ENCODE measurements around the gene TBC1D3B. TPM values are rescaled to one million over a fixed set of nuclear protein-coding genes. Genes with fewer than 3 reads are reported as not detected.
"Not testable (repeated sequence)": the region's sequence is repeated elsewhere in the genome, so short reads cannot be mapped to it uniquely, and the experiment has no call there.

The TBC1D3B gene
- total RNA-seq, 1 experiment from 2014 or later: 12.5 TPM

DNA sequence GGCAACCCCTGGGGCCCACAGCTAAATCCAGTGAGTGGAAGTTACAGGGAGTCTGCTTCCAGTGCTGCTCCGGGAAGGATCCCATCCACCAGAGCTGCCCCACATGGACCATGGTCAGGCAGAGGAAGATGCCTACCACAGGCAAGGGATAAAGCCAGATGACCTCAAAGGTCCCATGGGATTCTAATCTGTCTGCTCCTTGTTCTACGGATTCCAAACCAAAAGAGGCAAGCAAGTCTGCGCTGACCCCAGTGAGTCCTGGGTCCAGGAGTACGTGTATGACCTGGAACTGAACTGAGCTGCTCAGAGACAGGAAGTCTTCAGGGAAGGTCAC lies 35.8 kb upstream of the TBC1D3B start:
- H3K27me3 ChIP-seq (replicated peaks; ENCODE audit: control insufficient read depth, insufficient read depth, low read length): peaks cover 1% of the 10 kb centered on the region; the same call in 1 of the 2 replicates
- H3K27ac Mint-ChIP-seq (ENCODE audit: unreplicated experiment): no peak overlapping the region
- no peaks in the 10 kb centered on the region for H3K36me3 Mint-ChIP-seq (ENCODE audit: insufficient read depth, unreplicated experiment)
- TF ChIP-seq, protein P1, sequence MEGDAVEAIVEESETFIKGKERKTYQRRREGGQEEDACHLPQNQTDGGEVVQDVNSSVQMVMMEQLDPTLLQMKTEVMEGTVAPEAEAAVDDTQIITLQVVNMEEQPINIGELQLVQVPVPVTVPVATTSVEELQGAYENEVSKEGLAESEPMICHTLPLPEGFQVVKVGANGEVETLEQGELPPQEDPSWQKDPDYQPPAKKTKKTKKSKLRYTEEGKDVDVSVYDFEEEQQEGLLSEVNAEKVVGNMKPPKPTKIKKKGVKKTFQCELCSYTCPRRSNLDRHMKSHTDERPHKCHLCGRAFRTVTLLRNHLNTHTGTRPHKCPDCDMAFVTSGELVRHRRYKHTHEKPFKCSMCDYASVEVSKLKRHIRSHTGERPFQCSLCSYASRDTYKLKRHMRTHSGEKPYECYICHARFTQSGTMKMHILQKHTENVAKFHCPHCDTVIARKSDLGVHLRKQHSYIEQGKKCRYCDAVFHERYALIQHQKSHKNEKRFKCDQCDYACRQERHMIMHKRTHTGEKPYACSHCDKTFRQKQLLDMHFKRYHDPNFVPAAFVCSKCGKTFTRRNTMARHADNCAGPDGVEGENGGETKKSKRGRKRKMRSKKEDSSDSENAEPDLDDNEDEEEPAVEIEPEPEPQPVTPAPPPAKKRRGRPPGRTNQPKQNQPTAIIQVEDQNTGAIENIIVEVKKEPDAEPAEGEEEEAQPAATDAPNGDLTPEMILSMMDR (IDR thresholded peaks at IDR 0.05; ENCODE audit: insufficient read depth in 1 of 2, low read depth in 1 of 2, low read length in 1 of 2, severe bottlenecking in 1 of 2, unreplicated experiment in 1 of 2): no peak
- ChIA-PET POLR2A (no interaction called here), CTCF (no interaction called here)
- DNase-seq: no peak
- BruUV-seq (replicated peaks): no TSS peak
- H3K4me3 Mint-ChIP-seq (ENCODE audit: unreplicated experiment): no peak overlapping the region
- no peaks in the 10 kb centered on the region for H3K36me3 ChIP-seq (ENCODE audit: control insufficient read depth, insufficient read depth, low read length)
- no peaks in the 10 kb centered on the region for H3K4me1 ChIP-seq
- peaks cover 26% of the 10 kb centered on the region for H3K27me3 Mint-ChIP-seq (ENCODE audit: insufficient read depth, unreplicated experiment)
- intact Hi-C loops (cut with micrococcal nuclease; ENCODE audit: unreplicated experiment): no loop called here
- H3K4me3 ChIP-seq (ENCODE audit: low read depth, low read length): no peak overlapping the region
- no peaks in the 10 kb centered on the region for H3K4me1 Mint-ChIP-seq (ENCODE audit: low read depth, unreplicated experiment)
- no peaks in the 10 kb centered on the region for H3K9me3 Mint-ChIP-seq (ENCODE audit: unreplicated experiment)
- no peaks in the 10 kb centered on the region for H3K9me3 ChIP-seq

DNA sequence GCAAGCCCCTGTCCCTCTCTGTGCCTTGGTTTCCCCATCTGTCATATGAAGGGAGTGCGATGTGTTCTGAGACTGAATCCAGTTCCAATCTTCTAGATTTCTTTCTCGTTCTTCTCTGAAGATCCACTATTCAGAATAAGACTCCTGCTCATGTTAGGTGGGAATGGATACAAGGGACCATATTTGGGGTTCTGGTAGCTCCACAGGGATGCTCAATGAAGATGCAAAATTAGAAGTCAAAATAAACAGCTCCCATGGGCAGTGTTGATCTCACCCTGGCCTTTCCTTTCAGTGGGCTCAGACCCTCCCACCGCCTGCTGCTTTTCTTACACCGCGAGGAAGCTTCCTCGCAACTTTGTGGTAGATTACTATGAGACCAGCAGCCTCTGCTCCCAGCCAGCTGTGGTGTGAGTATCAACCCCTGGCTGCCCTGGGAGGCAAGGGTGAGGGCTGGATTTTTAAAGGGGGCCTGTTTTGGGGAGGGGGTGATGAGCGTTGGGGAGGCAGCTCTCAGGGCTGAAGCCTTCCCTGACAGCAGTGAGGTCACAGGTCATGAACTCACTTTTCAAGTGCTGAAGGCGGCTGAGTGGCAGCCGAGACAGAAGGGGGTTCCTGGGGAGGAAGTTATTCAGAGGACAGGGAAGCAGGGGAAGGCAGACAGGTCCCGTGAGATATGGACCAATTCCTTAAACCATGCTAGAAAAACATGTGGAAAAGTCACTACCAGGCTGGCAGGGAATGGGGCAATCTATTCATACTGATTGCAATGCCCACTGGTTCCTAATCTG lies 35.2 kb upstream of the TBC1D3B start:
- CTCF ChIA-PET: not testable (repeated sequence)

DNA sequence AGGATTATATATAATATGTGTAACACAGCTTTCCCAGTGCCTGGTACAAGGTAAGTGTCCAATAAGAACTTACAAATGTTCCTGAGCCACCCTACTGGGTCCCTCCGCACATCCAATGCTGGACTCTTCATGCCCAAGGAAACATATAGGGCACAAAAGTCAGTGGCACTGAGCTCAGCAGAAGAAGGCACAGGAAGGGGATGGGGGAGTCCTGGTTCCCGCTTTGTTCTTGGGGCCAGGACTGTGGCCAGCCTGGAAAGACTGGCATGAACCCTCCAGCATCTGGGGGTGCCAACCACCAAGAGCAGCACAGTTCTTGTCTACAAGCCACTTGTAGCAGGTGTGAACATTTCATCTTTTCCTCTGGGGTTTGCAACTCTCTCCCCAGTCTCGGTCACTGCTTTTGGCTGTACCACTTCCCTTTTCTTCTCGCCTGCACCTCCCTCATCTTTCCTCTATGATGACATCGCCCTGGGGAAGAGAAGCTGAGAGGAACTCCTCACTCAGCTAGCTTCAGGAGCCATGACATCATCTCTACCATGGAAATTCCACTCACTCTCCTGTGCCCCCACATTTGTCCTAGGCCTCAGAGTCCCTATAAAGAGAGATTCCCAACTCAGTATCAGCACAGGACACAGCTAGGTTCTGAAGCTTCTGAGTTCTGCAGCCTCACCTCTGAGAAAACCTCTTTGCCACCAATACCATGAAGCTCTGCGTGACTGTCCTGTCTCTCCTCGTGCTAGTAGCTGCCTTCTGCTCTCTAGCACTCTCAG lies 34.2 kb upstream of the TBC1D3B start, which contains the start of gene CCL4L2:
Gene CCL4L2, plus strand, starts transcription at position 625 of the 773 bp plus-strand sequence.
- intact Hi-C loops (cut with micrococcal nuclease; ENCODE audit: unreplicated experiment): not testable (repeated sequence)

More for the DNA sequence above, 35.2 kb upstream of the TBC1D3B start:
- H3K27ac Mint-ChIP-seq (ENCODE audit: unreplicated experiment); POLR2A ChIA-PET; H3K9me3 ChIP-seq; H3K36me3 Mint-ChIP-seq (ENCODE audit: insufficient read depth, unreplicated experiment); intact Hi-C loops (cut with micrococcal nuclease; ENCODE audit: unreplicated experiment); H3K4me3 Mint-ChIP-seq (ENCODE audit: unreplicated experiment); DNase-seq; H3K4me1 ChIP-seq; H3K4me1 Mint-ChIP-seq (ENCODE audit: low read depth, unreplicated experiment); BruUV-seq (replicated peaks); H3K36me3 ChIP-seq (ENCODE audit: control insufficient read depth, insufficient read depth, low read length); H3K27me3 ChIP-seq (replicated peaks; ENCODE audit: control insufficient read depth, insufficient read depth, low read length); H3K4me3 ChIP-seq (ENCODE audit: low read depth, low read length); H3K9me3 Mint-ChIP-seq (ENCODE audit: unreplicated experiment): not testable (repeated sequence)
- peaks cover 30% of the 10 kb centered on the region for H3K27me3 Mint-ChIP-seq (ENCODE audit: insufficient read depth, unreplicated experiment)

DNA sequence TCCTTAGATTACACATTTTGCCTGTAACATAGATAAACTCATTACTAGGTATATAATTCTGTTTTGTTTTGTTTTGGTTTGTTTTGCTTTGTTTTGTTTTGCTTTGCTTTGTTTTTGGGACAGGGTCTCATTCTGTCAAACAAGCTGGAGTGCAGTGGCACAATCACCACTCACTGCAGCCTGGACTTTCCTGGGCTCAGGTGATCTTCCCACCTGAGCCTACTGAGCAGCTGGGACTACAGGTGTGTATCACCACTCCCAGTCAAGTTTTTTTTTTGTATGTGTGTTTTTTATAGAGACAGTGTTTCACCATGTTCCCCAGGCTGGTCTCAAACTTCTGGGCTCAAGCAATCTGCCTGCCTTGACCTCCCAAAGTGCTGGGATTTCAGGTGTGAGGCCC lies 33.1 kb upstream of the TBC1D3B start:
- intact Hi-C loops (cut with micrococcal nuclease; ENCODE audit: unreplicated experiment): no loop called here
- H3K36me3 Mint-ChIP-seq (ENCODE audit: insufficient read depth, unreplicated experiment): no peaks in the 10 kb centered on the region
- Histone ChIP-seq H3K4me3 (ENCODE audit: low read depth, low read length) (no peak overlapping the region), H3K27me3 (replicated peaks; ENCODE audit: control insufficient read depth, insufficient read depth, low read length) (0 out of 2 replicates have a peak, but pooled peaks cover 1% of the 10 kb centered on the region), H3K36me3 (ENCODE audit: control insufficient read depth, insufficient read depth, low read length) (no peaks in the 10 kb centered on the region), H3K9me3 (no peaks in the 10 kb centered on the region), H3K4me1 (no peaks in the 10 kb centered on the region)
- TF ChIP-seq, protein P1 (IDR thresholded peaks at IDR 0.05; ENCODE audit: insufficient read depth in 1 of 2, low read depth in 1 of 2, low read length in 1 of 2, severe bottlenecking in 1 of 2, unreplicated experiment in 1 of 2): no peak
- no peak overlapping the region for H3K27ac Mint-ChIP-seq (ENCODE audit: unreplicated experiment)
- BruUV-seq (replicated peaks): no TSS peak
- ChIA-PET POLR2A (no interaction called here), CTCF (interaction anchor here (1.3 kb wide), 1 partner anchor 274 kb away, joined by 3 read pairs; no protein-coding TSS in a partner anchor)
- DNase-seq: no peak
- H3K4me3 Mint-ChIP-seq (ENCODE audit: unreplicated experiment): no peak overlapping the region
- peaks cover 32% of the 10 kb centered on the region for H3K27me3 Mint-ChIP-seq (ENCODE audit: insufficient read depth, unreplicated experiment)
- H3K9me3 Mint-ChIP-seq (ENCODE audit: unreplicated experiment): no peaks in the 10 kb centered on the region
- H3K4me1 Mint-ChIP-seq (ENCODE audit: low read depth, unreplicated experiment): no peaks in the 10 kb centered on the region

More for the DNA sequence above, 34.2 kb upstream of the TBC1D3B start, which contains the start of gene CCL4L2:
- H3K9me3 ChIP-seq; H3K36me3 Mint-ChIP-seq (ENCODE audit: insufficient read depth, unreplicated experiment); BruUV-seq (replicated peaks); H3K27me3 ChIP-seq (replicated peaks; ENCODE audit: control insufficient read depth, insufficient read depth, low read length); H3K4me3 ChIP-seq (ENCODE audit: low read depth, low read length); POLR2A ChIA-PET; H3K4me1 ChIP-seq; H3K27ac Mint-ChIP-seq (ENCODE audit: unreplicated experiment); H3K36me3 ChIP-seq (ENCODE audit: control insufficient read depth, insufficient read depth, low read length); H3K4me1 Mint-ChIP-seq (ENCODE audit: low read depth, unreplicated experiment); DNase-seq; H3K4me3 Mint-ChIP-seq (ENCODE audit: unreplicated experiment); H3K9me3 Mint-ChIP-seq (ENCODE audit: unreplicated experiment): not testable (repeated sequence)
- CTCF ChIA-PET: interaction anchor here (1.3 kb wide), 1 partner anchor 273 kb away, joined by 3 read pairs; no protein-coding TSS in a partner anchor
- peaks cover 34% of the 10 kb centered on the region for H3K27me3 Mint-ChIP-seq (ENCODE audit: insufficient read depth, unreplicated experiment)

DNA sequence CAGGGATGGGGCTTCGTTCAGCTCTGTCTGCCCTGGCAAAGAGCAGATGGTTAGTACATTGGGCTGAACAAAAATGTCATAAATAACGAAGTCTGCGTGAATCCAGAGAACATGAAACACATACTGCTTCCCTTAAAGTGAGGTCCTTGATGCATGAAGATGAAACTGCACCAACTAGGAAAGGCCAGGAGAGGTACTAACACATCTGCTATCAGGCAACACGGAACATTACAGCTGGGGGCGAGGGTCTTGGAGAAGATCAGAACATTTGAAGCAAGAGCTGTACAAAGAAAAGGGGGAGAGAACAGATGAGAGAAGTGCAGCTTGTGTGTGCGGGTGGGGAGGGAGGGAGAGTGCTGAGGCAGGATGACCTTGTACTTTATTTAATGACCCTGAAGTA lies 30.9 kb upstream of the TBC1D3B start:
- H3K27ac Mint-ChIP-seq (ENCODE audit: unreplicated experiment); POLR2A ChIA-PET; H3K4me3 ChIP-seq (ENCODE audit: low read depth, low read length); H3K36me3 Mint-ChIP-seq (ENCODE audit: insufficient read depth, unreplicated experiment); intact Hi-C loops (cut with micrococcal nuclease; ENCODE audit: unreplicated experiment); H3K9me3 ChIP-seq; BruUV-seq (replicated peaks); H3K4me3 Mint-ChIP-seq (ENCODE audit: unreplicated experiment); H3K27me3 ChIP-seq (replicated peaks; ENCODE audit: control insufficient read depth, insufficient read depth, low read length); DNase-seq; H3K36me3 ChIP-seq (ENCODE audit: control insufficient read depth, insufficient read depth, low read length); H3K4me1 ChIP-seq; CTCF ChIA-PET; H3K4me1 Mint-ChIP-seq (ENCODE audit: low read depth, unreplicated experiment); H3K9me3 Mint-ChIP-seq (ENCODE audit: unreplicated experiment): not testable (repeated sequence)
- peaks cover 28% of the 10 kb centered on the region for H3K27me3 Mint-ChIP-seq (ENCODE audit: insufficient read depth, unreplicated experiment)
